Fibroblast of skin of right quadriceps (primary cell): ENCODE data around the gene CBY1.
A peak's percentile ranks its signal among the peaks of the same experiment; 100 is the strongest.

Experiments used
- DNase-seq: peaks from one replicate; pipeline ENCODE4 v3.0.0-alpha.2; 2013

The CBY1 gene

GRCh38 chr22:38704654-38705234 lies 48.3 kb downstream of the CBY1 start:
- DNase-seq, result no peak

GRCh38 chr22:38705235-38706100 lies 49.0 kb downstream of the CBY1 start, which contains the start of gene GTPBP1:
Gene GTPBP1, plus strand, starts transcription at chr22:38705944. Its CDS starts 12 bp downstream, at chr22:38705956.
- peak; percentile 100 for DNase-seq

DNA sequence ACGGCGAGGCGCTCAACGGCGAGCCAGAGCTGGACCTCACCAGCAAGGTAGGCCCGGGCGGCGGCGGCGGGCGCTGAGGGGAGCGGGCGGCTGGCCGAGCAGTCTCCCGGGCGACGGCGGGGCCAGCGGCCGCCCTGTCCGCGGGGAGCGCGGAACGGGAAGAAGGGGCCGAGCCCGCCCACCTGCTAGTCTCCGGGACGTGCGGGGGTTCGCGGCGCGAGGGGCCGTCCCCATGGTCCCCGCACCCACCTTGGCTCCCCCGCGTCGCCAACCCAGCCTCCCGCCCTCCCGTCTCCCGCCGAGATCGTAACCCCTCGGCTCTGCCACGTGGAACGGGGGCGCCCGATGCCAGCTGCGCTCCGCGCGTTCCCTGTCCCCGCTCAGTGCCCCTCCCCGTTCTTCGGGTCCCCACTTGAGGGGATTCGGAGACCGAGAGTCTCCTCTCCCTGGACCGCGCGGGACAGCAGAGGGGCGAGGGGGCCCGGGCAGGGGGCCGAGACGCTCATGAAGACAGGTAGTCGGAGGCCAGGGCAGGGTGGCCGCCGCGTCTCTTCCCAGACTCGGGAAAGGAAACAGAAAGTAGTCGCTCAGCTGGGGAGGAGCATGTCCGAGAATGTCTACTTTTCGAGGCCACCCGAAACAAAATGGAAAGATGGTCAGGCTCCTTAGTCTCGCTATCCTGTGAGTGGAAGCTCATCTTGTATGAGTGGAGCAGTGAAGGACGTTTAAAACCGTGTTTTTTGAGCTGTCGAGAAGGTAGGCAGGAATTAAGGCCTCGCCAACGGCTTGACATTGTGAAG lies 49.9 kb downstream of the CBY1 start:
- DNase-seq, result peak; percentile 19

GRCh38 chr22:38706901-38707195 lies 50.4 kb downstream of the CBY1 start:
- DNase-seq, result no peak

- DNase-seq, result no peak
These were observed 50.9 kb downstream of the CBY1 start for GRCh38 chr22:38707346-38707745.

DNA sequence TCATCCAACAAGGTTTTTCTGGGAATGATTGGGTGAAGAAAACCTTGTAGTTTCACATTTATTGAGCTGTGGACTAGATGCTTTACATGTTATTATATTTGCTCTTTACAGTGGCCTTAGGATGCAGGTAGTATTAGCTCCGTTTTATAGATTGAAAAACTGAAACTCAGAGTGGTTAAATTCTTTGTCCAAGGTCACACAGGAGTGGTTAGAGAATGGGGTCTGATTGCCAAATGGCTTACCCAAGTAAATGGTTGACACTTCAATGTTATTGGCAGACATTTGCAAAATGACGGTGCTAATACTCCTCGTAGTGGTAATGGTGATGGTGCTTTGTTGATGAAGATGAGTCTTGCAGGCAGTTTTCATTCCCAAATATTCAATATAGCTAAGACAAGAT lies 51.5 kb downstream of the CBY1 start:
- DNase-seq, result no peak

DNA sequence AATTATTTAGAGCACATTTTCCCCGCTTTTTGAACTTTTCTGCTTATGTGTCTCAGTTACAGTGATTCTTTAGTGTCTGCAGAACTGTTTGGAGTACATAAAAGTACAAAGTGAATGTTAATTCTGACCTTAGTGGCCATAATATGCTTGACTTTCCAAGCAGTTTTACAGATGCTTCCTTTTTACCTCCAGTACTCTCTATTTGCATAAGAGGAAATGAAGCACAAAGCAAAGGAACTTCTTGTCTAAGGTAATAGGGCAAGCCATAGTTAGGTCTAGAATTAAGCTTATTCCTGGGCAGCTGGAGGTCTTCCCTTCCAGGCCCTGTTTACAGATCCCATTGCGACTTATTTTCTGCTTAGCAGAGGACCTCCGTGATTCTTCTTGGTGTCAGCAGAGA lies 52.9 kb downstream of the CBY1 start:
- no peak for DNase-seq

DNA sequence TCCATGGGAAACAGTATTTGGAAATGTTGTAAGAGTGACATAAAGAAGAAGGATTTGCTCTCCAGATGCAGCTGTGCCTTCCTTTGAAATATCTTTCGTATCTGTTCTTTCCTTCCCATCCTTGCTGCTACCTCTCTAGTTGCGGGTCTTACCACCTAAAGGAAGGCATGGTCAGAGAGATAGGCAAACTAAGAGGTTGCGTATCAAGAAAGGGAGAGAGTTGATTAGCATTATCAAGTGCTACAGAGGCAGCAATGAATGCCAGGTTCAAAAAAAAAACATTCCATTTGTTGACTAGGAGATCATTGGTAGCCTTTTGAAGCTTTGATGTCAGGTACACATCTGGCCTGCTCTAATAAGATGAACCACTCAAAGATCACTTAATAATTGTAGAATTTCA lies 53.9 kb downstream of the CBY1 start:
- no peak for DNase-seq

DNA sequence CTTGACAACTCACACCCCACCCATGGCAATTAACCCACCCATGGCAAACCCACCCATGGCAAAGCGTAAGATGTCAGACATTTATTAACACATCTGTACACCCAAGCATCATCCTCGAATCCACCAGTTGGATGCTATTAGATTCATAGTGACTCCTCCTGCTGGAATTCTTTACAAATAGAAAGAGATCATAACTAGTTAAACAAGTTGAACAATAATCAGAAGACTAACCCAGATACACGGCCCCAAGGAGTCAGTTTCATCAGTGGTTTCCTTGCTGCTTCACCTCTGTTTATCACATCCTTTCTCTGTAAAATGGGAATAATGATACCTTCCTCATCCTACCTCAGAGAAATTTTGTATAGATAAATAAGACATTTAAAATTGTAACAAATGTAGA lies 54.4 kb downstream of the CBY1 start:
- no peak for DNase-seq

GRCh38 chr22:38712486-38713207 lies 56.2 kb downstream of the CBY1 start:
- no peak for DNase-seq

DNA sequence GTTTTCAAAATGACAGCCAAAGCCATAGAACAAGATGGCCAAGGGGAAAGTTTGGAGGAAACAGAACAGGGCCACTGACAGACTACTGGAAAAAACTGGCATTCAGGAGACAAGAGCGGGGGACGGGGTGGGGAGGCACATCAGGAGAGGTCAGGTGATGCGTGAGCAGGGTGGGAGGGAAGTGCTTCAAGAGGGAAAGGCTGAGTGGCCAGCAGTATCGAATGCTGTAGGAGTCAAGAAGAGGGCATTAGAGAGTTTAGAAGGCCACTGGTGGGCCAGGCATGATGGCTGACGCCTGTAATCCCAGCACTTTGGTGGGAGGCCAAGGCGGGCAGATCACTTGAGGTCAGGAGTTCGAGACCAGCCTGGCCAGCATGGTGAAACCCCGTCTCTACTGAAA lies 57.5 kb downstream of the CBY1 start:
- DNase-seq, result no peak

DNA sequence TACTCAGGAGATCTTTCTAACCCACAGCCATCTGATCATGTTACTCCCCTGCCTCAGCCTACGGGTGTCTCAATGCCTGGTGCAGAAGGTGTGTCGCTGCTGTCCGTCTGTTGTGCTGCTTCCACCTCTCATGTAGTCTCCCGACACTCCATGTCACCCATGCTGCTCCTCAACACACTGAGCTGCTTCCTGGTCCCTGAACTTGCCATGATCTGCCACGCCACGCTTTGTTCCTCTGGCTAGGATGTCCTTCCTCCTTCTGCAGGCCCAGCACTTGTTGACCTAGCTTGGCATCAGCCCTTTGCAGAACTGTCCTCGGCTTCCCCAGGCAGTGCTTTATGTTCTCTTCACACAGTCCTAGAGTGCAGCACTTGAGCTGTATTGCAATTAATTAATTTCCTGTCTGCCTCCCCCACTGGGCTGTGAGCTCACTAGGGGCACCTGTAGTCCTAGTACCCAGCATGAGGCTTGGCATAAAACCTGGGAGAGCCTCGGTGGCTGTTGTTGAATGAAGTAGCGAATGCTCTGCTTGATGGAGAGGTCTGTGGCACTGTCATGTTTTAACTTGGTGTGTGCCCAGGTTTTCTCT lies 58.8 kb downstream of the CBY1 start:
- no peak for DNase-seq

DNA sequence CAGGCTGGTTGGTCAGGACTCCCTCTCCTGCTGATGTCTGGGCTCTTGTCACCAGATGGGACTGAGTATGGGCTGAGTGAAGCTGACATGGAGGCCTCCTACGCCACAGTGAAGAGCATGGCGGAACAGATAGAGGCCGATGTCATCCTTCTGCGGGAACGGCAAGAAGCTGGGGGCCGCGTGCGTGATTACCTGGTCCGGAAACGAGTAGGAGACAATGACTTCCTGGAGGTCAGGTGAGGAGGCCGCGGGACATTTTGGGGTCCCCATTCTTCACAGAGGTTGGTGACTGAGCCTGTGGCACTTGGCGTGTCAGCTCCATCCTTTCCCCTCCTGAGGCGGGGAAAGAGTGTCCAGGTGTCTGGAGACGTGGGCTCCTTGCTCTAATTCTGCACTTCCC lies 59.4 kb downstream of the CBY1 start:
- DNase-seq, result no peak

- DNase-seq, result no peak
These were observed 59.8 kb downstream of the CBY1 start for GRCh38 chr22:38716271-38716670.

DNA sequence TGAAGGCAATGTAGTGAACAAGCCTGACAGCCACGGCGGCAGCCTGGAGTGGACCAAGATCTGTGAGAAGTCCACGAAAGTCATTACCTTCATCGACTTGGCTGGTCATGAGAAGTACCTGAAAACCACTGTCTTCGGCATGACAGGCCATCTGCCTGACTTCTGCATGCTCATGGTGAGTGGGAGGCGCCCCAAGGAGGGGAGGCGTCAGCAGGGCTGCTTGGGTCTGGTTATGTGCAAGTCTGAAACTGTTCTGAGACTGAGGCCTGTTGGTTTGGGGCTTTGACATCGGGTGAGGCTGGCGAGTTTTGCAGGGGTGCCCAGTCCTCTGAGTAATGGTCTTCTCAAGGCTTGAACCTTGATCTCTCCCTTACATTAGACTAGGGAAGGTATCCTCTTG lies 60.4 kb downstream of the CBY1 start:
- DNase-seq, result no peak

GRCh38 chr22:38717244-38717643 lies 60.8 kb downstream of the CBY1 start:
- DNase-seq, result no peak

DNA sequence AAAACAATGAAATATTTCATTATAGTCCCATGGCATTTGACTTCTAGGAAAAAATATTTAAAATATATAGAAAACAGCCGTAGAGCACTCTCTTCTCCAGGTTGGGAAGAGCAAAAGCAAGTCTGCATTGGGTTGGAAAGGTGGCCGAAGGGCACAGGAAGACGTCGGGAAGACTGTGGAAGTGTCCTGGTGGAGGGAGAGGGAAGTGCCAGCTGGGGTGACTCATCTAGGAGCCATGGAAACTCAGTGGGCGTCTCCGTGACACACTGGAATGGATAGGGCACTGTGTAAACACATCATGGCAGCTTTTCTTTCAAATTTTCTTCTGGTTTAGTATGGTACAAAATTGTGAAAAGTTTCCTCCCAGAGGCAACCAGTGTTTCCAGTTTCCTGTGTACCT lies 62.0 kb downstream of the CBY1 start:
- peak; percentile 61 for DNase-seq

DNA sequence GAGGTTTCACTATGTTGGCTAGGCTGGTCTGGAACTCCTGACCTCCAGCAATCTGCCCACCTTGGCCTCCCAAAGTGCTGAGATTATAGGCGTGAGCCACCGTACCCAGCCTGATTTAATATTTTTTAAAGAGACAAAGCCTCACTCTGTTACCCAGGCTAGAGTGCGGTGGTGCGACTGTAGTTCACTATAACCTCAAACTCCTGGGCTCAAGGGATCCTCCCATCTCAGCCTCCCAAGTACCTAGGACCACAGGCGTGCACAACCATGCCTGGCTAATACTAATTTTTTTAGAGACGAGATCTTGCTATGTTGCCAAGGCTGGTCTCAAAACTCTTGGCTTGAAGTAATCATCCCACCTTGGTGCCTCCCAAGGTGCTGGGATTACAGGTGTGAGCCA lies 62.8 kb downstream of the CBY1 start:
- DNase-seq, result no peak

- DNase-seq, result no peak
These were observed 63.9 kb downstream of the CBY1 start for GRCh38 chr22:38720350-38720749.

DNA sequence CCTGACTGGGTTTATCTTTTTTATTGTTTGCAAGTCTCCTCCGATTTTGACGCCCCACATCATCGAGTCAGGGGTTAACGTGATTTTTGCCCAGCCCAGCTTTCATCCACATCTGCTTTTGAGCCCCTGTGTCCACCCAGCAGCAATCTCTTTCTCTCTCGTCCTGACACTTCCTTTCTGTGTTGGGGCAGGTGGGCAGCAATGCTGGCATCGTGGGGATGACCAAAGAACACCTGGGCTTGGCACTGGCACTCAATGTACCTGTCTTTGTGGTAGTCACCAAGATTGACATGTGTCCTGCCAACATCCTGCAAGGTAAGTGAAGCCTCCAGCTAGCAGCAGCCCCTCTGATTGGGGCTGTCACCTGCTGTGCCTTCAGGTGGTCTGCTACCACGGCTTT lies 65.1 kb downstream of the CBY1 start:
- no peak for DNase-seq
